HFFc6 (cell line): ENCODE measurements around the gene SLC7A8. TPM values are rescaled to one million over a fixed set of nuclear protein-coding genes. Genes with fewer than 3 reads are reported as not detected.

Experiments
- DNase-seq: peaks from one replicate; pipeline ENCODE4 v3.0.0-alpha.2; 2018
- H3K27ac Mint-ChIP-seq: 2 replicates; pipeline ENCODE4 v1.8.0; 2020; ENCODE audit warnings: mild to moderate bottlenecking, mixed read lengths
- H3K27me3 Mint-ChIP-seq: 2 replicates; pipeline ENCODE4 v1.8.0; 2021; ENCODE audit warnings: mild to moderate bottlenecking, moderate library complexity, mixed read lengths; ENCODE audit not compliant: insufficient read depth
- H3K36me3 Mint-ChIP-seq: 2 replicates; pipeline ENCODE4 v1.8.0; 2021; ENCODE audit warnings: low read depth, mixed read lengths
- H3K4me1 Mint-ChIP-seq: 2 replicates; pipeline ENCODE4 v1.8.0; 2020; ENCODE audit warnings: low read depth, mixed read lengths
- H3K4me3 Mint-ChIP-seq: 2 replicates; pipeline ENCODE4 v1.8.0; 2020; ENCODE audit warnings: mild to moderate bottlenecking, moderate library complexity, mixed read lengths
- H3K9me3 Mint-ChIP-seq: 2 replicates; pipeline ENCODE4 v1.8.0; 2020; ENCODE audit warnings: mild to moderate bottlenecking, mixed read lengths
- total RNA-seq, 6 experiments: library from RNA; stranded (reverse); fragmentation: NEBNext Ultra II Directional; extraction: Animal tissue kit (Norgen Biotek cat#: 25700); gene quantifications; 2 replicates in 1 of 6; 3 replicates in 5 of 6; pipeline ENCODE4 v1.2.3, GENCODE V29; 2021
- TF ChIP-seq, protein P1 (sequence below): fragments of 200-600 bp; sonication (generic); IDR thresholded peaks from 2 replicates; pipeline ENCODE4 v1.5.0; 2021; ENCODE audit warnings: antibody characterized with exemption, mild to moderate bottlenecking

The SLC7A8 gene
- total RNA-seq, 6 experiments from 2014 or later: 13.0 to 24.2 (median 23.3) TPM

DNA sequence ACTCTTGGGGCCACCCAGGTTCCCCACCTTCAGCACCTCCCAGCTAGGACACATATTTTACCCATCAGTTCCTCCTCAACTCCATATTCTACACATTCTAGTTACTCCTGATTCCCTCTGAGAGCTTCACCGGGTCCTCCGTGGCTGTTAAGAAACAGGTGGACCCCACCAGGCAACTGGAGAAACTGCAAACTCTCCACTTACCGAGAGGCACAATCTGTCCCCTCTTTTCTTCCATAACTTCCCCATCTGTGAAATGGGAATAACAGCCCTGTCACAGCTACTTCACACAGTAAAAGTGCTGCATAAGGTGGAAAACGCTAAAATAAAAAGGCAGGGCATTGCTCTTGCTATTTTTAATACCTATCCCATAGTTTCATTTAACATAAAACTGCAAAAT is 1.5 kb downstream of the SLC7A8 start:
- DNase-seq: no peak
- H3K27me3 Mint-ChIP-seq: no peaks in the 10 kb centered on the region
- H3K9me3 Mint-ChIP-seq: no peaks in the 10 kb centered on the region
- TF ChIP-seq, protein P1, sequence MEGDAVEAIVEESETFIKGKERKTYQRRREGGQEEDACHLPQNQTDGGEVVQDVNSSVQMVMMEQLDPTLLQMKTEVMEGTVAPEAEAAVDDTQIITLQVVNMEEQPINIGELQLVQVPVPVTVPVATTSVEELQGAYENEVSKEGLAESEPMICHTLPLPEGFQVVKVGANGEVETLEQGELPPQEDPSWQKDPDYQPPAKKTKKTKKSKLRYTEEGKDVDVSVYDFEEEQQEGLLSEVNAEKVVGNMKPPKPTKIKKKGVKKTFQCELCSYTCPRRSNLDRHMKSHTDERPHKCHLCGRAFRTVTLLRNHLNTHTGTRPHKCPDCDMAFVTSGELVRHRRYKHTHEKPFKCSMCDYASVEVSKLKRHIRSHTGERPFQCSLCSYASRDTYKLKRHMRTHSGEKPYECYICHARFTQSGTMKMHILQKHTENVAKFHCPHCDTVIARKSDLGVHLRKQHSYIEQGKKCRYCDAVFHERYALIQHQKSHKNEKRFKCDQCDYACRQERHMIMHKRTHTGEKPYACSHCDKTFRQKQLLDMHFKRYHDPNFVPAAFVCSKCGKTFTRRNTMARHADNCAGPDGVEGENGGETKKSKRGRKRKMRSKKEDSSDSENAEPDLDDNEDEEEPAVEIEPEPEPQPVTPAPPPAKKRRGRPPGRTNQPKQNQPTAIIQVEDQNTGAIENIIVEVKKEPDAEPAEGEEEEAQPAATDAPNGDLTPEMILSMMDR: no peak
- H3K4me3 Mint-ChIP-seq: no peak overlapping the region; the same call in 1 of the 2 replicates
- no peaks in the 10 kb centered on the region for H3K36me3 Mint-ChIP-seq
- no peak overlapping the region for H3K27ac Mint-ChIP-seq
- peaks cover 25% of the 10 kb centered on the region for H3K4me1 Mint-ChIP-seq

DNA sequence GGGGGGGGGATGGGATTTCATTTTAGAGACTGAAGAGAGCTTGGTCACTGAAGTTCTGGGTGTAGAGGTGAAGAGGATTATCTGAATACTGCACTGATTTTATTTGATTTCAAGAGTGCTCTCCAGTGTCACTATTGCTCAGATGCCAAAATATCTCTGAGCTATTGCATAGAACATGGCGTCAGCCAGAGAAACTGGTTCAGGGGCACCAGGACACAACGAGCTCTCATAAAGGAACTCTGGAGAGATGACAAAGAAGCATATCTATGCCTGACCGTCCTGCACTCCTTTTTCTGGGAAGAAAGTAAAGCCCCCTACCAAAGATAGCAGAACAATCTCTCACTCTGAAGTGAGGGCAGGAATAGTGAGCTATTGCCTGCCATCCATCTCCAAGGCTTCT is 2.0 kb downstream of the SLC7A8 start:
- TF ChIP-seq, protein P1: no peak
- Mint-ChIP-seq H3K36me3 (no peaks in the 10 kb centered on the region), H3K27me3 (no peaks in the 10 kb centered on the region), H3K9me3 (no peaks in the 10 kb centered on the region), H3K4me1 (peaks cover 26% of the 10 kb centered on the region), H3K27ac (no peak overlapping the region), H3K4me3 (no peak overlapping the region)
- no peak for DNase-seq

DNA sequence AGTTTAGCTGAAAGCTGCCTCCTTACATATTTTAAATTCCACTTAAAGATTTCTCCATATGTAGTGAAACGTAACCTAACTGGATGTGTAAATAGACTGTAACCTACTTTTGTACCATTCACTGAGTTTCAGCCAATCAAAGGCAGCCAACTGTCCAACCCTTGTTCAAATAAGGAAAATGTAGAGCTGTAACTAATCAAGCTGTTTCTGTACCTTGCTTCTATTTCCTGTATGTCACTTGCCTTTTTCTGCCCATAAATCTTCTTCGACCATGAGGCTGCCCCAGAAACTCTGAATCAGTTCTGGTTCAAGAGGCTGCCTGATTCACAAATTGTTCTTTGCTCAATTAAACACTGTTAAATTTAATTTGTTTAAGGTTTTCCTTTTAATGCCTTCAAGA is 6.3 kb downstream of the SLC7A8 start:
- TF ChIP-seq, protein P1: no peak
- H3K27ac Mint-ChIP-seq: no peak overlapping the region
- peak; percentile 41 for DNase-seq
- peaks cover 55% of the 10 kb centered on the region for H3K4me1 Mint-ChIP-seq
- H3K9me3 Mint-ChIP-seq: no peaks in the 10 kb centered on the region
- H3K36me3 Mint-ChIP-seq: no peaks in the 10 kb centered on the region
- H3K4me3 Mint-ChIP-seq: no peak overlapping the region; the same call in 1 of the 2 replicates
- H3K27me3 Mint-ChIP-seq: no peaks in the 10 kb centered on the region

DNA sequence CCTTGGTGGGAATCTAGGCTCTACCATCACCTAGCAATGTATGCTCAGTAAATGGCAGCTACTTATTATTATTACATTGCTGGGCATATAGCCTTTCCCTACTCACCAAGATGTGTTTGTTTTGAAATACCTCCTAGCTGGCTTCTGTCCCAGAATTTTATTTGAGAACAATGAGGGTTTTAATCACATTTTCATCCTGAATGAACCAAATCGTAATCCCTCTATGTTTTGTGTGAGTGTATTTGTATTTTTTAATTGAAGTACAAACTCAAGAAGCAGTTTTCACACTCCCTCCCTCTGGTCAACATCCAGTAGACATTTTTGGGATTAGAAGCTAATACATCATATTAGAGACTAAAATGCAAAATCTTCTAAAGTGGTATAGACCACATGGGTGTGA is 7.6 kb downstream of the SLC7A8 start:
- Mint-ChIP-seq H3K36me3 (no peaks in the 10 kb centered on the region), H3K4me3 (no peak overlapping the region), H3K4me1 (peaks cover 69% of the 10 kb centered on the region), H3K27me3 (no peaks in the 10 kb centered on the region; the same call in 1 of the 2 replicates), H3K9me3 (no peaks in the 10 kb centered on the region), H3K27ac (no peak overlapping the region; the same call in 1 of the 2 replicates)
- no peak for DNase-seq
- TF ChIP-seq, protein P1: no peak

DNA sequence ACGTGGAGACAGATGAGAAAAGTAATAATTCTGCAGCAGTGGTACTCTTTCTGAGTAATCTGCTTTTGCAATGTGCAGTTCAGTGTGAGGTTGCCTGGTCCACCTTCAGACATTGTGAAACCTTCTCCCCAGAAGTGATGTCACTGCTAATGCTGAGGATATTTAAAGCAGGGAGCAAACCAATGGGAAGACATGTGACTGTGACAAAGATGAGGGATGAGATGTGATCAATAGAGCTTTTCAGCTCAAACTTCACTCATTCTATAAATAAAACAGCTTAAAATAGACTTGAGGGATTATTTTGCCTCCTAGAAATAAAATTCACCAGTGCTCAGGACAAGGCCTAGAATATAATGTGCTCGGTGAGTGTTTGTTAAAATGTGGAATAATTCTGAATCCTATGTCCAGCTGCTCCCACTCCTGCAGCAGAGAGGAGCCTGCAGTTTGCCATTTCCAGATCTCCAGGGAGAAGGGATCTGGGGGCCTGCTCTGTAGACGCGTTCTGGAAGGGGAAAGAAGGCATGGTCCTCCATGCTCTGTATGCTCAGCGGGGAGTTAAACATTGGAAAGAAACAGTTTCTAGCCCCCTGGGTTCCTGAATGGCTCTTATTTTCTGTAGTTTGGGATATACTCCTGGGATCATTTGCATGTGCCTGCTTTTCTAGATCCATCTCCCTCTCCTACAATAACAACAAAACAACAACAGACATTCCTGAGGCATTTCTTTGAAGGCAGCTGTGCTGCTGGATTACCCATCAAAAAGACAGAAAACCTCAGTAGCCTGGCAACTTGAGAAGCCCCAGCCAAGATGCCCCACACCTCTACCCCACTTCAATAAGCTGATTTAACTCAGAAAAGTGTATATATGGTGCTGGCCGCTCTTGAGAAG is 8.9 kb downstream of the SLC7A8 start:
- H3K4me1 Mint-ChIP-seq: peaks cover 81% of the 10 kb centered on the region
- DNase-seq: peak; percentile 63
- no peak overlapping the region for H3K4me3 Mint-ChIP-seq
- H3K27ac Mint-ChIP-seq: no peak overlapping the region; the same call in 1 of the 2 replicates
- no peaks in the 10 kb centered on the region for H3K36me3 Mint-ChIP-seq
- TF ChIP-seq, protein P1: no peak
- no peaks in the 10 kb centered on the region; the same call in 1 of the 2 replicates for H3K27me3 Mint-ChIP-seq
- no peaks in the 10 kb centered on the region for H3K9me3 Mint-ChIP-seq
